Measurements from ENCODE around the gene ZNF784.

ZNF784 gene

GRCh38 chr19:55656552-55656951 lies 32.2 kb upstream of the ZNF784 start:
- DNase-seq (ENCODE audit: low read depth), result no peak

DNA sequence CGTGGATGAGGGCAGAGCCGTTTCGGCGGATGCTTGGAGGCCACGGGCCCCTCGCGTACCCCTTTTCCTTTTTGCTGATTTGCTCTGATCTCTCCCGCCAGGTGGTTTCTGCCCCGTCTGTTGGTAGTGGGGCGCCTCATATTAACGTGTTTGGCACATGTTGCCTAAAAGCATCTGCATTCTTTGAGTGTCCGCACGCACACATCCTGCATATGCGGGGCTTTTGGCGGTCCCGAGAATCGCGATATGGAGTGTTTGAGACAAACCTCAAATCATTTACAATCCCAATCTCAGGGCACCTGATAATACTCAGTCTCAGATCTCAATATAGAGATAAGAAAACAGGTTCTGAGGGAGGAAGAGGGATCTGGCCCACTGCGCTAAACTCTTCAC lies 31.3 kb upstream of the ZNF784 start:
- DNase-seq (ENCODE audit: low read depth), result no peak

- peak; percentile 91 for DNase-seq (ENCODE audit: low read depth)
These were observed 30.7 kb upstream of the ZNF784 start, which contains the start of gene U2AF2 for GRCh38 chr19:55654868-55655647. TSS of gene U2AF2 (plus strand) at chr19:55655035. CDS start at chr19:55655105, 70 bp downstream.

- peak; percentile 79 for DNase-seq (ENCODE audit: low read depth)
These were observed 30.0 kb upstream of the ZNF784 start for GRCh38 chr19:55654323-55654867.

- peak; percentile 97 for DNase-seq (ENCODE audit: low read depth)
These were observed 29.4 kb upstream of the ZNF784 start for GRCh38 chr19:55653651-55654322.

- no peak for DNase-seq (ENCODE audit: low read depth)
These were observed 28.2 kb upstream of the ZNF784 start for GRCh38 chr19:55652311-55653128.

- DNase-seq (ENCODE audit: low read depth), result no peak
These were observed 26.9 kb upstream of the ZNF784 start for GRCh38 chr19:55651236-55651635.

DNA sequence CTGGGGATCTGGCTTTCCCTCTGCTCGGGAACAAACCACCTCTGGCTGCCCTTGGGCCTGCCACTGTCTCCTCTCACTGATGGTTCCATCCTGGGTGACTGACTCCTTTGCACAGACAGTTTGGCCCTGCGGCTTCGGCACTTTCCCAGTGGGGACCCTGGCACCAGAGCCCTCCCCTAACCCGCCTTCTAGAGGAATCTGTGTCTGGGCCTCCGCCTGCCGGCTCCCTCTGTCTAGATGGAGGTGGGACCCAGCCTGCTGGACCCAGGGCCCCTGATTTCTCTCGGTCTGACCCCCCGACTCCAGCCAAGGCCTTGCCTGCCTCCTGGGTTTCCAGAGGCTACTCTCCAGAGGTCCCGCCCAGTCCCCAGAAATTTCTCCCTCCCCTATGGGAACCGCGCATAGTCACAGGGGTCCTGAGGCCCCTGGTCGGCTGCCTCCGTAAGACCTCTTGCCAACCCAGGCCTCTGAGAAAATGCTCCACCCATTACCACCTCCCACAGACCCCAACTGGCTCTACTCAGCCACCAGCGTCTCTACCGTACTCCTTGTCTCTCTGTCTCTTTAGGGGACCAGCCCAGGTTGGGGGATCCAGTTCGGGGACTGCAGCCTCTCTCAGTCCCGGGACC lies 26.4 kb upstream of the ZNF784 start:
- no peak for DNase-seq (ENCODE audit: low read depth)

DNA sequence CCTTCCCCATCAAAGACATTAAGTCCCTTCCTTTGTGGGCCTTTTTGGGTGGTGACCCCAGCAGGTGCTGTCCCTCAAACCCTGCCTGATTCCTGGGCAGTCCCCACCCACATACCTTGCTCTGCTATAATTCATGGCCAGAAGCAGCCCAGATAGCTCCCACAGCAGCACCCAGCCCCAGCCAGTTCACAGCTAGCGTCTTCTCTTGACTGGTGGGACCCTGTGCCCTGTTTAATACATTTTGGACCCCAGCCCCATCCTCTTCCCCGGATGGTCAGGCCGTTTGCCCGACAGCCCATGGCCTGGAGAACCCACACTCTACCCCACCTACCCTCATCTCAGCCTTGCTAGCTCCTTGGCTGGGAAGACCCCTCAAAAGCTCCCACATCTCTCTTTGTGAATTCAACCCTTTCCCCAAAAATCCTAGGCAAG lies 25.8 kb upstream of the ZNF784 start:
- DNase-seq (ENCODE audit: low read depth), result no peak

GRCh38 chr19:55649268-55650125 lies 25.1 kb upstream of the ZNF784 start:
- no peak for DNase-seq (ENCODE audit: low read depth)

DNA sequence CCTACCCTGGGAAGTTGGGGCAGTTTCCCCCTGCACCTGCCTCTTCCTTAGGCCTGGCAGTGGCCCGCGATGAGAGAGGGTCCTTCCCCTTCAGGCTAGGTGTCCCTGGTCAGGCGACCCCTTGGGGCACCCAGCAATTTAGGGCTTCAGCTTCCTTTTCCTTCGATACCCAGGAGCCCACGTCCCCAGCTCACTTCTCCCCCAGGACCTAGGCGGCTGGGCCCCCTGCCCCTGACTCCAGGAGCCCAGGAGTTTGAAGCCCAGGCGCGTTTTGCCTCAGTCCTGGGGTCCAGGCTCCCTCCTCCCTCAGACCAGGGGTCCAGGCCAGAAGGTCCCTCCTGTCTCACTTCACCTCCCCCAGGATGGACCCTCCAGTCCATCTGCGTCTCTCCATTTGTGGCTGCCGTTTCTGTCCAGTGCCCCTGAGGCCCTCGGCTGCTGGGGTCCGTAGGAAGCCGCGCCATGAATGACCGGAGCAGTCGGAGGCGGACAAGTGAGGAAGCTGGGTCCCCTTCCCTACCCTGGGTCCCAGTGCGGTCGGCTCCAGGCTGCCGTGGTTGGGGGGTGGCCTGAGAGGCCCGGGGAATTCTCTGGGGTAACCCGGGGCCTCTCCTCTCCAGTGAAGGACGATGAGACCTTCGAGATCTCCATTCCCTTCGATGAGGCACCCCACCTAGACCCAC lies 24.4 kb upstream of the ZNF784 start:
- no peak for DNase-seq (ENCODE audit: low read depth)

- no peak for DNase-seq (ENCODE audit: low read depth)
These were observed 23.6 kb upstream of the ZNF784 start, which contains the start of gene CCDC106 for GRCh38 chr19:55647732-55648584. TSS of gene CCDC106 (plus strand) at chr19:55648212. CDS start at chr19:55649047, 835 bp downstream.

GRCh38 chr19:55646889-55647731 lies 22.7 kb upstream of the ZNF784 start:
- no peak for DNase-seq (ENCODE audit: low read depth)

DNA sequence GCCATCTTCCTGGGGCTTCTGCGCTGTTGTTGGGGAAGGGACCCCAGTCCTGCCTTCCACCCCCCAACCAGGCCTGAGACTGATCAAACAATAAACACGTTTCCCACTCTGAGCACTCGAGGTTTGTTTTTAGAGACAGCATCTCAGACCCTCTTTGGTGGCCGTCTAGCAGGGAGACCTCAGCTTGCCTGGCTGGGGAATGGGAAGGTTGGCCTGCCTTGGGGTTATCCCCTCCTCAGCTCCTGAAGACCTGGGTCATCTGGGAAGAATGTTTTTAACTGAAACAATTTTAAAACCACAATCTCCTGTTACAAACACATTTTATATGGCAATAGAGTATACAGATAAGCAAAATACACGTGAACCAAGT lies 21.1 kb upstream of the ZNF784 start:
- DNase-seq (ENCODE audit: low read depth), result no peak

DNA sequence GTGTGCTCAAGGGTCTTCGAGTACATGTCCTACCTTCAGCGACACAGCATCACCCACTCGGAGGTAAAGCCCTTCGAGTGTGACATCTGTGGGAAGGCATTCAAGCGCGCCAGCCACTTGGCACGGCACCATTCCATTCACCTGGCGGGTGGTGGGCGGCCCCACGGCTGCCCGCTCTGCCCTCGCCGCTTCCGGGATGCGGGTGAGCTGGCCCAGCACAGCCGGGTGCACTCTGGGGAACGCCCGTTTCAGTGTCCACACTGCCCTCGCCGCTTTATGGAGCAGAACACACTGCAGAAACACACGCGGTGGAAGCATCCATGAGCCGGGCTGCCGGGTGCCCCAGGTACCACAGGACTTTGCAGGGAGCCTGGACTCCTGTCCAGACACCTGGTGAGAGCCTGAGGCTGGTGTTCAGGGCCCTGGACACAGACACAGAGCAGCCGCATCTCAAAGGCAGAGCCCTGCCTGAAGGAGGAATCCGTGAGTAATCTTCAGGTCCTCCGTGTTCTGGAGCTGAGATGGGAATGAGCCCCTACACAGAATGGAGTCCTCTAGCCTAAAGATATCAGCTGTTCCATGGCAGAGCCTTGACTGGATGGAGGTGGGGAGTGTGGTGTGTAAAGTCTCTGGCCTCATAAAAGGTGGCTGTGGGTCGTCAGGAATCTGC lies 20.6 kb upstream of the ZNF784 start:
- no peak for DNase-seq (ENCODE audit: low read depth)

- DNase-seq (ENCODE audit: low read depth), result no peak
These were observed 19.9 kb upstream of the ZNF784 start for GRCh38 chr19:55644191-55644833.

GRCh38 chr19:55643887-55644176 lies 19.5 kb upstream of the ZNF784 start:
- no peak for DNase-seq (ENCODE audit: low read depth)
